HepG2 (cell line): ENCODE results near the gene PIMREG. TPM values are rescaled to one million over a fixed set of nuclear protein-coding genes. Genes with fewer than 3 reads are reported as not detected.

ENCODE experiments used
- CREM ChIP-seq, 2 experiments: sonication (generic) in 1 of 2; formaldehyde crosslinking in 1 of 2; IDR thresholded peaks; 2 replicates each; pipeline versions ENCODE4 v1.4.0 to v1.6.1; 2016 to 2020; ENCODE audit warnings: antibody characterized with exemption in 1 of 2, mild to moderate bottlenecking in 1 of 2, missing genetic modification reagents in 1 of 2
- FLYWCH1 ChIP-seq: sonication (generic); formaldehyde crosslinking; IDR thresholded peaks from 2 replicates; pipeline ENCODE4 v1.8.1; 2023; ENCODE audit warnings: mild to moderate bottlenecking, missing genetic modification reagents
- FOXK1 ChIP-seq: sonication (generic); formaldehyde crosslinking; IDR thresholded peaks from 2 replicates; pipeline ENCODE4 v1.4.0; 2020; ENCODE audit warnings: low read depth, missing genetic modification reagents, borderline replicate concordance
- FOXM1 ChIP-seq: sonication (generic); formaldehyde crosslinking; IDR thresholded peaks from 2 replicates; pipeline ENCODE4 v1.5.0; 2020; ENCODE audit warnings: missing genetic modification reagents
- HOXA7 ChIP-seq: sonication (generic); formaldehyde crosslinking; IDR thresholded peaks from 2 replicates; pipeline ENCODE4 v1.8.1; 2022; ENCODE audit warnings: mild to moderate bottlenecking, missing genetic modification reagents, moderate library complexity
- NCOA1 ChIP-seq: sonication (generic); formaldehyde crosslinking; IDR thresholded peaks from 2 replicates; pipeline ENCODE4 v1.9.0; 2021; ENCODE audit warnings: missing genetic modification reagents
- NCOA2 ChIP-seq: sonication (generic); formaldehyde crosslinking; IDR thresholded peaks from 2 replicates; pipeline ENCODE4 v1.8.0; 2022; ENCODE audit warnings: inconsistent platforms
- NR2F2 ChIP-seq: IDR thresholded peaks from 2 replicates; pipeline ENCODE4 v1.6.1; 2012; ENCODE audit warnings: low read depth, inconsistent platforms, borderline replicate concordance
- POLR2AphosphoS5 ChIP-seq: IDR thresholded peaks from 2 replicates; pipeline ENCODE4 v1.6.1; 2012; ENCODE audit warnings: low read depth, low read length
- PRPF4 ChIP-seq: fragments of 200-400 bp; formaldehyde crosslinking; IDR thresholded peaks from 2 replicates; pipeline ENCODE4 v1.6.1; 2016; ENCODE audit warnings: low read length, low read depth; ENCODE audit not compliant: poor library complexity, severe bottlenecking
- SP140L ChIP-seq: sonication (generic); formaldehyde crosslinking; IDR thresholded peaks from 2 replicates; pipeline ENCODE4 v1.4.0; 2020; ENCODE audit warnings: missing genetic modification reagents, borderline replicate concordance
- SPEN ChIP-seq: sonication (generic); formaldehyde crosslinking; IDR thresholded peaks from 2 replicates; pipeline ENCODE4 v1.5.1; 2020; ENCODE audit warnings: low read depth, mild to moderate bottlenecking, missing genetic modification reagents
- ZBTB1 ChIP-seq: sonication (generic); formaldehyde crosslinking; IDR thresholded peaks from 2 replicates; pipeline ENCODE4 v1.4.0; 2020; ENCODE audit warnings: missing genetic modification reagents, borderline replicate concordance
- ZBTB7B ChIP-seq: sonication (generic); formaldehyde crosslinking; IDR thresholded peaks from 2 replicates; pipeline ENCODE4 v1.4.0; 2020; ENCODE audit warnings: missing genetic modification reagents
- ZFYVE20 ChIP-seq: sonication (generic); formaldehyde crosslinking; IDR thresholded peaks from 2 replicates; pipeline ENCODE4 v1.8.0; 2023; ENCODE audit warnings: low read depth, mild to moderate bottlenecking, moderate library complexity, missing genetic modification reagents, borderline replicate concordance
- ZMYM3 ChIP-seq: sonication (generic); formaldehyde crosslinking; IDR thresholded peaks from 2 replicates; pipeline ENCODE4 v1.5.1; 2020; ENCODE audit warnings: mild to moderate bottlenecking, missing genetic modification reagents
- ZNF644 ChIP-seq: IDR thresholded peaks from 2 replicates; pipeline ENCODE4 v1.6.1; 2016; ENCODE audit warnings: low read depth
- ZNF724P ChIP-seq: sonication (generic); formaldehyde crosslinking; IDR thresholded peaks from 2 replicates; pipeline ENCODE4 v1.8.0; 2022; ENCODE audit warnings: missing genetic modification reagents, borderline replicate concordance
- polyA plus RNA-seq, 8 experiments: library from polyadenylated mRNA; depleted of rRNA in 3 of 8; stranded (reverse) in 7 of 8; unstranded in 1 of 8; fragments of >200 nt; fragmentation: Illumina TruSeq in 4 of 8; extraction: Trizol in 4 of 8; gene quantifications; 2 replicates each; pipeline versions ENCODE4 v1.2.1 to v1.2.3, GENCODE V29; 2011 to 2016; ENCODE audit warnings: low read depth in 4 of 8, missing spikeins in 1 of 8, mixed read lengths in 1 of 8; ENCODE audit not compliant: insufficient read depth in 1 of 8
- total RNA-seq, 5 experiments: library from RNA; depleted of rRNA; stranded (reverse); fragments of >200 nt; fragmentation: Illumina TruSeq; extraction: Trizol; gene quantifications; 2 replicates each; pipeline ENCODE4 v1.2.3, GENCODE V29; 2016; ENCODE audit warnings: low read depth in 1 of 5
- TF ChIP-seq, protein P1 (sequence below): sonication (generic); formaldehyde crosslinking; conservative IDR thresholded peaks from 2 replicates; pipeline ENCODE4 v1.8.0; 2022; ENCODE audit warnings: missing genetic modification reagents
- TF ChIP-seq, protein P2 (sequence below): sonication (generic); formaldehyde crosslinking; IDR thresholded peaks from 2 replicates; pipeline ENCODE4 v1.4.0; 2020; ENCODE audit warnings: missing genetic modification reagents
- TF ChIP-seq, protein P3 (sequence below): sonication (generic); formaldehyde crosslinking; IDR thresholded peaks from 2 replicates; pipeline ENCODE4; 2020; ENCODE audit warnings: missing genetic modification reagents, mild to moderate bottlenecking, borderline replicate concordance

Gene PIMREG
- total and polyA plus RNA-seq, 2 of the 13 experiments (the other 11 are each of a cell fraction or from before 2014, with no cell fraction given): 15.6 to 30.3 TPM

DNA sequence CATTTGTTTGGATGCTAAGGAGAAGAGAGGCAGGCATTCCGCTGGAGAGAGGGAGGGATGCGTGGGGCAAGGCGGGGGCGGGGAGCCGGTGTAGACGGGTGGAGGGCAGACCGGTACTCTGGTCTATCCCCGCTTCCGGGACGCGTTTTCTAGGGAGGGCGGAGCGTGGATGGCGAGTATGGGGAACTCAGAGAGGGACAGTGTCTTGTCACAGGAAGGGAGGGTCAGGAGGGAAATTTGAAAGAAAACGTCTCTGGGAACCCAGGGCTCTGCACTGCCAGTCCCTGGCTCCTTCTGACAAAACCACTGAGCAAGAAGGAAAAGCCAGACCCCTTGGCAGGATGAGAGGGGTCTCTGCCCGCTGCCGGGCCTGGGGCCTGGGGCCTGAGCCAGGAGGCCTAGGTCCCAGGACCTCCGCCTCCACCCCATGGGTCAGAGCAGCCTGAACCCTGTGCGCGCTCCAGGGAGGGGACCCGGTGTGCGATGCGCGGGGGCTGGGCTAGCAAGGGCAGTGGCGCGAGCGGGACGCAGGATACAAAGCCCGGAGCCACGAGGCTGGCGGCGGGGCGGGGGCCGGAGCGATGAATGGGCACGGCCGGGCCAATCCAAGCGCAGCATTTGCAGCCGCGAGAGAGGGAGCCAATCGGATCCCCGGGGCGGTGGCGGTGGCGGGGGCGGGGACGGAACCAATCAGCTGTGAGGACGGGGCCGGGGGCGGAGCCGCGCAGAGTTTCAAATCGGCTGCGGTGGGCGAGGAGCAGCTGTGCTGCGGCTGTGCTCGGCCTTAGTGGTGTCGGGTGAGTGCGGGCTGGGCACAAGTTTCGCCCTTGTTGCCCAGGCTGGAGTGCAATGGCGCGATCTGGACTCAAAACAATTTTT lies at the start of gene PIMREG (continued):
- TF ChIP-seq, protein P1, sequence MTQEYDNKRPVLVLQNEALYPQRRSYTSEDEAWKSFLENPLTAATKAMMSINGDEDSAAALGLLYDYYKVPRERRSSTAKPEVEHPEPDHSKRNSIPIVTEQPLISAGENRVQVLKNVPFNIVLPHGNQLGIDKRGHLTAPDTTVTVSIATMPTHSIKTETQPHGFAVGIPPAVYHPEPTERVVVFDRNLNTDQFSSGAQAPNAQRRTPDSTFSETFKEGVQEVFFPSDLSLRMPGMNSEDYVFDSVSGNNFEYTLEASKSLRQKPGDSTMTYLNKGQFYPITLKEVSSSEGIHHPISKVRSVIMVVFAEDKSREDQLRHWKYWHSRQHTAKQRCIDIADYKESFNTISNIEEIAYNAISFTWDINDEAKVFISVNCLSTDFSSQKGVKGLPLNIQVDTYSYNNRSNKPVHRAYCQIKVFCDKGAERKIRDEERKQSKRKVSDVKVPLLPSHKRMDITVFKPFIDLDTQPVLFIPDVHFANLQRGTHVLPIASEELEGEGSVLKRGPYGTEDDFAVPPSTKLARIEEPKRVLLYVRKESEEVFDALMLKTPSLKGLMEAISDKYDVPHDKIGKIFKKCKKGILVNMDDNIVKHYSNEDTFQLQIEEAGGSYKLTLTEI (CRISPR knock-in tag): no peak
- peak; percentile 73; the same call in 1 of the 2 replicates for TF ChIP-seq ZFYVE20 (CRISPR knock-in tag)
- no peak for TF ChIP-seq ZBTB1 (CRISPR knock-in tag)
- no peak; the same call in 1 of the 2 replicates for TF ChIP-seq NR2F2
- no peak for TF ChIP-seq FOXK1 (CRISPR knock-in tag)
- peak; percentile 21; the same call in 1 of the 2 replicates for TF ChIP-seq CREM (IDR thresholded peaks at IDR 0.05)
- no peak for TF ChIP-seq CREM (CRISPR knock-in tag; IDR thresholded peaks at IDR 0.05)
- peak; percentile 79; the same call in 1 of the 2 replicates for TF ChIP-seq FOXM1 (CRISPR knock-in tag)
- TF ChIP-seq PRPF4: no peak
- 0 out of 2 replicates have a peak, but pooled peaks have one; percentile 42 for TF ChIP-seq NCOA2 (CRISPR knock-in tag)
- peak; percentile 38; the same call in 1 of the 2 replicates for TF ChIP-seq ZBTB7B (CRISPR knock-in tag)
- TF ChIP-seq ZMYM3 (CRISPR knock-in tag): no peak
- TF ChIP-seq, protein P2, sequence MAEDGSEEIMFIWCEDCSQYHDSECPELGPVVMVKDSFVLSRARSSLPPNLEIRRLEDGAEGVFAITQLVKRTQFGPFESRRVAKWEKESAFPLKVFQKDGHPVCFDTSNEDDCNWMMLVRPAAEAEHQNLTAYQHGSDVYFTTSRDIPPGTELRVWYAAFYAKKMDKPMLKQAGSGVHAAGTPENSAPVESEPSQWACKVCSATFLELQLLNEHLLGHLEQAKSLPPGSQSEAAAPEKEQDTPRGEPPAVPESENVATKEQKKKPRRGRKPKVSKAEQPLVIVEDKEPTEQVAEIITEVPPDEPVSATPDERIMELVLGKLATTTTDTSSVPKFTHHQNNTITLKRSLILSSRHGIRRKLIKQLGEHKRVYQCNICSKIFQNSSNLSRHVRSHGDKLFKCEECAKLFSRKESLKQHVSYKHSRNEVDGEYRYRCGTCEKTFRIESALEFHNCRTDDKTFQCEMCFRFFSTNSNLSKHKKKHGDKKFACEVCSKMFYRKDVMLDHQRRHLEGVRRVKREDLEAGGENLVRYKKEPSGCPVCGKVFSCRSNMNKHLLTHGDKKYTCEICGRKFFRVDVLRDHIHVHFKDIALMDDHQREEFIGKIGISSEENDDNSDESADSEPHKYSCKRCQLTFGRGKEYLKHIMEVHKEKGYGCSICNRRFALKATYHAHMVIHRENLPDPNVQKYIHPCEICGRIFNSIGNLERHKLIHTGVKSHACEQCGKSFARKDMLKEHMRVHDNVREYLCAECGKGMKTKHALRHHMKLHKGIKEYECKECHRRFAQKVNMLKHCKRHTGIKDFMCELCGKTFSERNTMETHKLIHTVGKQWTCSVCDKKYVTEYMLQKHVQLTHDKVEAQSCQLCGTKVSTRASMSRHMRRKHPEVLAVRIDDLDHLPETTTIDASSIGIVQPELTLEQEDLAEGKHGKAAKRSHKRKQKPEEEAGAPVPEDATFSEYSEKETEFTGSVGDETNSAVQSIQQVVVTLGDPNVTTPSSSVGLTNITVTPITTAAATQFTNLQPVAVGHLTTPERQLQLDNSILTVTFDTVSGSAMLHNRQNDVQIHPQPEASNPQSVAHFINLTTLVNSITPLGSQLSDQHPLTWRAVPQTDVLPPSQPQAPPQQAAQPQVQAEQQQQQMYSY (CRISPR knock-in tag): peak; percentile 73; the same call in 1 of the 2 replicates
- TF ChIP-seq, protein P3, sequence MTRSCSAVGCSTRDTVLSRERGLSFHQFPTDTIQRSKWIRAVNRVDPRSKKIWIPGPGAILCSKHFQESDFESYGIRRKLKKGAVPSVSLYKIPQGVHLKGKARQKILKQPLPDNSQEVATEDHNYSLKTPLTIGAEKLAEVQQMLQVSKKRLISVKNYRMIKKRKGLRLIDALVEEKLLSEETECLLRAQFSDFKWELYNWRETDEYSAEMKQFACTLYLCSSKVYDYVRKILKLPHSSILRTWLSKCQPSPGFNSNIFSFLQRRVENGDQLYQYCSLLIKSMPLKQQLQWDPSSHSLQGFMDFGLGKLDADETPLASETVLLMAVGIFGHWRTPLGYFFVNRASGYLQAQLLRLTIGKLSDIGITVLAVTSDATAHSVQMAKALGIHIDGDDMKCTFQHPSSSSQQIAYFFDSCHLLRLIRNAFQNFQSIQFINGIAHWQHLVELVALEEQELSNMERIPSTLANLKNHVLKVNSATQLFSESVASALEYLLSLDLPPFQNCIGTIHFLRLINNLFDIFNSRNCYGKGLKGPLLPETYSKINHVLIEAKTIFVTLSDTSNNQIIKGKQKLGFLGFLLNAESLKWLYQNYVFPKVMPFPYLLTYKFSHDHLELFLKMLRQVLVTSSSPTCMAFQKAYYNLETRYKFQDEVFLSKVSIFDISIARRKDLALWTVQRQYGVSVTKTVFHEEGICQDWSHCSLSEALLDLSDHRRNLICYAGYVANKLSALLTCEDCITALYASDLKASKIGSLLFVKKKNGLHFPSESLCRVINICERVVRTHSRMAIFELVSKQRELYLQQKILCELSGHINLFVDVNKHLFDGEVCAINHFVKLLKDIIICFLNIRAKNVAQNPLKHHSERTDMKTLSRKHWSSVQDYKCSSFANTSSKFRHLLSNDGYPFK (CRISPR knock-in tag): peak; percentile 52; the same call in 1 of the 2 replicates
- TF ChIP-seq HOXA7: no peak; the same call in 1 of the 2 replicates
- TF ChIP-seq ZNF724P (CRISPR knock-in tag): peak; percentile 90
- no peak for TF ChIP-seq SP140L (CRISPR knock-in tag)
- TF ChIP-seq POLR2AphosphoS5: peak; percentile 32; the same call in 1 of the 2 replicates
- TF ChIP-seq NCOA1 (CRISPR knock-in tag): no peak
- 0 out of 2 replicates have a peak, but pooled peaks have one; percentile 74 for TF ChIP-seq FLYWCH1
- peak; percentile 63; the same call in 1 of the 2 replicates for TF ChIP-seq SPEN (CRISPR knock-in tag)
- no peak for TF ChIP-seq ZNF644 (CRISPR knock-in tag)
